HG03039 (cell line): Measurements from ENCODE around the gene CD81.

Source experiments
- ATAC-seq: cut with Tn5 transposase; IDR thresholded peaks from one replicate; pipeline ENCODE4 v1.9.1; 2021; ENCODE audit warnings: mild to moderate bottlenecking, moderate library complexity; ENCODE audit not compliant: unreplicated experiment

The CD81 gene

GRCh38 chr11:2374456-2375201, 2.5 kb upstream of the CD81 start:
- no peak for ATAC-seq

GRCh38 chr11:2375341-2375853, 1.7 kb upstream of the CD81 start:
- no peak for ATAC-seq

- no peak for ATAC-seq
These were observed 1.1 kb upstream of the CD81 start for GRCh38 chr11:2375964-2376551.

- ATAC-seq: peak; percentile 14
These were observed 667 bp downstream of the CD81 start for GRCh38 chr11:2377511-2378443.

GRCh38 chr11:2378527-2379210, 1.6 kb downstream of the CD81 start:
- ATAC-seq: no peak

- ATAC-seq: no peak
These were observed 2.5 kb downstream of the CD81 start for GRCh38 chr11:2379466-2380174.

- ATAC-seq: no peak
These were observed 3.3 kb downstream of the CD81 start for GRCh38 chr11:2380396-2380795.

- no peak for ATAC-seq
These were observed 3.8 kb downstream of the CD81 start for GRCh38 chr11:2380807-2381350.

GRCh38 chr11:2381494-2382128, 4.5 kb downstream of the CD81 start:
- no peak for ATAC-seq

GRCh38 chr11:2382129-2382517, 5.0 kb downstream of the CD81 start:
- ATAC-seq: no peak

GRCh38 chr11:2382936-2383851, 6.1 kb downstream of the CD81 start:
- ATAC-seq: no peak

GRCh38 chr11:2383852-2384804, 7.0 kb downstream of the CD81 start:
- ATAC-seq: no peak

- no peak for ATAC-seq
These were observed 8.3 kb downstream of the CD81 start for GRCh38 chr11:2385156-2386151.

GRCh38 chr11:2386591-2386990, 9.5 kb downstream of the CD81 start:
- no peak for ATAC-seq

GRCh38 chr11:2387266-2387987, 10.3 kb downstream of the CD81 start:
- ATAC-seq: no peak
